ENCODE data around the gene DHRS4L2.
"Not testable (repeated sequence)": the region's sequence is repeated elsewhere in the genome, so short reads cannot be mapped to it uniquely, and the experiment has no call there.

DNA sequence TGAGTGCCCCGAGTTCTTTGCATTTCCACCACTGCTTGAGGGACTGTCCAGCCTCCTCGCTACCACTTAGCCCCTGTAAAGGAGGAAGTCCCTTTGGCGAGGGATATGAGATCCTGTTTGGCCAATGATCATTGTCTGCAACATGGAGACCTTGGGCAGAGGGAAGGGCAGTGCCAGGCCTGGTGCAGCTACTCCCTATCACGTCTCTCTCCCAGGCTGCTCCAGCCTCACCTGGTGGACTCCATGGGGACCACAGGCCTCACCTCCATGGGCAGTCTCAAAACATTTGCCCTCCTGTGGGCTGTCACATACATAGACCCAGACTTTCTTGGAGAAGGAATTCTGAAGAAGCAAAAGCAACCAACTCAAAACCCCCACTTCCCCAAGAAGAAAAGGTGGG lies 47.0 kb downstream of the DHRS4L2 start:
- TF ChIP-seq POLR2AphosphoS5 (IDR thresholded peaks at IDR 0.05), result not testable (repeated sequence)
- TF ChIP-seq, protein P1, sequence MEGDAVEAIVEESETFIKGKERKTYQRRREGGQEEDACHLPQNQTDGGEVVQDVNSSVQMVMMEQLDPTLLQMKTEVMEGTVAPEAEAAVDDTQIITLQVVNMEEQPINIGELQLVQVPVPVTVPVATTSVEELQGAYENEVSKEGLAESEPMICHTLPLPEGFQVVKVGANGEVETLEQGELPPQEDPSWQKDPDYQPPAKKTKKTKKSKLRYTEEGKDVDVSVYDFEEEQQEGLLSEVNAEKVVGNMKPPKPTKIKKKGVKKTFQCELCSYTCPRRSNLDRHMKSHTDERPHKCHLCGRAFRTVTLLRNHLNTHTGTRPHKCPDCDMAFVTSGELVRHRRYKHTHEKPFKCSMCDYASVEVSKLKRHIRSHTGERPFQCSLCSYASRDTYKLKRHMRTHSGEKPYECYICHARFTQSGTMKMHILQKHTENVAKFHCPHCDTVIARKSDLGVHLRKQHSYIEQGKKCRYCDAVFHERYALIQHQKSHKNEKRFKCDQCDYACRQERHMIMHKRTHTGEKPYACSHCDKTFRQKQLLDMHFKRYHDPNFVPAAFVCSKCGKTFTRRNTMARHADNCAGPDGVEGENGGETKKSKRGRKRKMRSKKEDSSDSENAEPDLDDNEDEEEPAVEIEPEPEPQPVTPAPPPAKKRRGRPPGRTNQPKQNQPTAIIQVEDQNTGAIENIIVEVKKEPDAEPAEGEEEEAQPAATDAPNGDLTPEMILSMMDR (IDR thresholded peaks at IDR 0.05), result peak in 1 of 4 experiments; percentile 6

All from sigmoid colon (tissue), 4 donors.